ENCODE measurements around the gene TRMO. TPM values are rescaled to one million over a fixed set of nuclear protein-coding genes. Genes with fewer than 3 reads are reported as not detected.

The TRMO gene
- total RNA-seq, 1 donor from 2014 or later, result 5.1 TPM

DNA sequence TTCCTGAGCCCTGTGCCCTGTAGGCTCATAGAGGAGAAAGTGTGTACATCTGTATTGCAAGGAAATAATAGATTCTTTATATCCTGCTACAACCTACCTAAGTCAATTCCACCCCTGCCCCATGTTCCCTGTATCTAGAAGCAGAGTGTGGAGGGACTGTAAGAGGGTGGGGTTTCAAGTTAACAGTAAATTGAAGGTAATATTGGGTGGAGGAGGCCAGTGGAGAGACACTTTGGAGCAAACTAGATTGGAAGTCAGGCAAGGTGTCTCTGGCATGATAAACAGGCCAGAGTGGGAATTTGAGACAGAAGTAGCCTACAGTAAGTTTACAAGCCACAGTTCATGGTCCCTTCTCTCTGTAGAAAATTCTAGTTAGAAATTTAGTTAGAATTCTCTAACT lies 17.9 kb upstream of the TRMO start:
- no peak for DNase-seq (ENCODE audit: low spot score)
- no peak for ATAC-seq

DNA sequence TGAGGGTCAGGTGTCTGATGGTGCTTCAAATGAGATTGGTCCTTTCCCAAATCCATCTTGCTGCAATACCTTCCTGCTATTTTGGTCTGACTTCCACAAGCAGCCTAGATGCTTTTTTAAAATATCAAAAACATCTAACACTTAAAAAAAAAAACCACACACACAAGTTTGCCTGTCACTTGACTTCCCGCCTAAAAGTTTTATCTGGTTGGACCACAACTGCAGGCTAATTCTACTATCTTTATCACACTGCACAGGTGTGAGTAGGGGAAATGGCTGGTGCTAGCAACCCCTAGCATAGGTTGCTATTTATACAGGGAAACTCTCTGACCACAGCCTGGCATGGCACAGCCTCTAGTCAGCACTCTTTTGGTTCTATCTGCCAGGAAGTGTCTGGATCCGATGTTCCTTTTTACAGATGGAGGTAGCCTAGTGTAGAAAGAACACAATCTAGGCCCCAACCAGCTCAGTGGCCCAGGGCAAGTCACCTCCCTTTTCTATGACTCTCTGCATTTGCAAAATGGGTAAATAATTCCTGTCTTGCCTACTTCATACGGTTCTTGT lies 15.9 kb upstream of the TRMO start, which contains the start of gene HEMGN:
Gene HEMGN (minus strand): TSS at position 92 of the 564 bp plus-strand sequence. CDS start 36 bp downstream, at position 56.
- ATAC-seq, result no peak
- DNase-seq (ENCODE audit: low spot score), result no peak

DNA sequence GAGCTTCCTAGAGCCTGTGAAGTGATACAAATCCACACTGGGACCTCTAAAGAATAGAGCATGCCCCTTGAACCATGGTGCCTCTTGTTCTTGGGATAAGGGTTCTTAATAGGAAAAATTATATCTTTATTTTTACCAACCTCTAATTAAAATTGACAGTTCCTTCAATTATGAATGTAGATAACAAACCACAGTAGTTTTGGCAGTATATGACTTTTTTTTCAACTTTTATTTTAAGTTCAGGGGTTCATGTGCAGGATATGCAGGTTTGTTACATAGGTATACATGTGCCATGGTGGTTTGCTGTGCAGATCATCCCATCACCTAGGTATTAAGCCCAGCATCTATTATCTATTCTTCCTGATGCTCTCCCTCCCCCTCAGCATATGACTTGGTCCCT lies 14.7 kb upstream of the TRMO start:
- ATAC-seq (no peak), DNase-seq (ENCODE audit: low spot score) (no peak)

DNA sequence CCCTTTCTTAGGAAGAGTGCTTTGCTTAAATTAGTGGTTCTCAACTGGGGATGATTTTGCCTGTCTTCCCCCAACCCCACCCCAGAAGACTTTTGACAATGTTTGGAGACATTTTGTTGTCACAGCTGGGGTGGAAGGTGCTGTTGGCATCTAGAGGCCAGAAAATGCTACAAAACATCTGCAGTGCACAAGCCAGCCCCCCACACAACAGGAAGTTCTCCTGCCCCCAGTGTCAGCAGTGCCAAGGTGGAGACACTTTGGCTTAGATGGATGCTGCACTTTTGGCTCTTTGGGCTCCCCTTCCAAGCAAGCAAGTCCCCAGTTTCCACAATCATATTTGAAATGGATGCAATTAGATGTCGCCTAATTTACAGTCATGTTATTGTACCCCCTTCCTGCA lies 13.0 kb upstream of the TRMO start:
- ATAC-seq (no peak), DNase-seq (ENCODE audit: low spot score) (no peak)

- DNase-seq (ENCODE audit: low spot score) (no peak), ATAC-seq (no peak)
Observed at GRCh38 chr9:97934321-97935115, 12.2 kb upstream of the TRMO start.

GRCh38 chr9:97933297-97933998 lies 11.1 kb upstream of the TRMO start:
- ATAC-seq, result no peak
- no peak for DNase-seq (ENCODE audit: low spot score)

- no peak for DNase-seq (ENCODE audit: low spot score)
- ATAC-seq, result no peak
Observed at GRCh38 chr9:97930972-97931371, 8.7 kb upstream of the TRMO start.

DNA sequence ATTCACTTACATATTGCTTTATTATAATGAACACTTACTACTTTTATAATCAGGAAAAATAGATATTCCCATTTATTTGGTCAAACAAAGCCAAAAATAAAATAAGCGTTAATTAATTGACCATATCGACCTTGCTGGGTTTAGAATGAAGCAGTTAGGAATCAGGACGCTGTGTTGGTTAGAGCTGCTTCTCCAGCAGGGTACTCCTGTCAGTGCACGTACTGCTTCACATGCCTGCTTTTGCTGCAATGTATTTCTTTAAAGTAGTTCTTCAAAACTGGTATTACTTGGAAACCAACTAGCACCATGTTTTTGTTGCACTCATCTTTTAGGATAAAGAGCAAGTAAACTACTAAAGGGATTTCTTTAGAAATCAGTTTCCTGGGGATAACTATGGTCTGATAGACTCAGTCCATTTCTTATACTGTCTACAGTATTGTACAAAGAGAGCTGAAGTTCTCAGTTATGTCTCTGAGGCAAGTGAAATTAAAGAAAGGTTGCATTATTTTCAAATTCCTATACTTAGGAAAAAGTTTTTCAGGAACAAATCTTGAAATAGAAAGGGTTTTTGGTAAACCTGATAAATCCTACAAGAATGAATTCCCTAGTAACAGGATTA lies 6.8 kb upstream of the TRMO start:
- ATAC-seq, result no peak
- DNase-seq (ENCODE audit: low spot score), result no peak

- ATAC-seq, result no peak
Observed at GRCh38 chr9:97925497-97926334, 3.4 kb upstream of the TRMO start.

GRCh38 chr9:97924386-97924785 lies 2.1 kb upstream of the TRMO start:
- ATAC-seq (no peak), DNase-seq (ENCODE audit: low spot score) (no peak)

More at GRCh38 chr9:97925497-97926334, 3.4 kb upstream of the TRMO start:
- no peak for DNase-seq (ENCODE audit: low spot score)

- DNase-seq (ENCODE audit: low spot score), result peak; percentile 77
- peak; percentile 73 for ATAC-seq
Observed at GRCh38 chr9:97923529-97924108, 1.3 kb upstream of the TRMO start.

DNA sequence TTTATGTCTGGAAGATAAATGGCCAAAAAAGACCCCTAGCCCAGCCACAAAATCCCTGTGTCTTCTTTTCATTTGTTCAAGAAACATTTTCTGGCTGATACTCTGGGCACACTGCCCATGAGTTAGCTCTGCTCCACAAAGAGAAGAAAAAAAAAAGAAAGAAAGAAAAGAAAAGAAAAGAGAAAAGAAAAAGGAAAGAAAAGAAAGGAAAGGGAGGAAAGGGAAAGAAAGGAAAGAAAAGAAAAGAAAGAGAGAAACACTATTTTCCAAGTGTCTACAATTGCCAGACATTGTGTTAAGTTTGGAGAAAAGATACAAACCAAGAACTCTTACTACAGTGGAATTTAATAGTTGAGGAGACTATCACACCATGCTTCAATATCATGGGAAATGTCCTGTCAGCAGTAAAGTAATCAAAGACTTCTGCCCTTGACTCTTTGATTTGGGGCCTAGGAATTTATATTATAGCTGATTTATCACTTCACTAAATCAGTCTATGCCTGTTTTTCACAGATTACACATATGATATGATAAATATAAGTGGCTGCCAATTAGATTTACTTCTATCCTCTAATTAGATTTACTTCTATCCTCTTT lies 3.0 kb downstream of the TRMO start:
- DNase-seq (ENCODE audit: low spot score) (no peak), ATAC-seq (no peak)

DNA sequence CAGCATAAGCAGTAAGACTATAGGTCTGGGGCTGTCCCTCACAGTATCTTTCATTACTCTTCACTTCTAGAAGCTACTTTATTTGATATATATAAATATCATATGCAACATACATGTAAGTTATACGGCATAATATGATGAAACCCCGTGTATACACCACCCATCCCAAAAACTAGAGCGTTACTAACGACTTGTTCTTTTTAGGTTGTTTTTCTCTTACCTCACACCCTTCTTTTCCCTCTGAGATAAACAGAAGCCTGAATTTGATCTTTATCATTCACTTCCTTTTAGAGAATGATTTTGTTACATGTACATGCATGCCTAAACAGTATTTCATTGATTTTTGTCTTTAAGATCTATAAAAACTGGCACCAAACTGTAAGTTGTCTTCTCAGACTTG lies 3.7 kb downstream of the TRMO start:
- ATAC-seq (no peak), DNase-seq (ENCODE audit: low spot score) (no peak)

- no peak for ATAC-seq
- no peak for DNase-seq (ENCODE audit: low spot score)
Observed at GRCh38 chr9:97911970-97912369, 10.3 kb downstream of the TRMO start.

DNA sequence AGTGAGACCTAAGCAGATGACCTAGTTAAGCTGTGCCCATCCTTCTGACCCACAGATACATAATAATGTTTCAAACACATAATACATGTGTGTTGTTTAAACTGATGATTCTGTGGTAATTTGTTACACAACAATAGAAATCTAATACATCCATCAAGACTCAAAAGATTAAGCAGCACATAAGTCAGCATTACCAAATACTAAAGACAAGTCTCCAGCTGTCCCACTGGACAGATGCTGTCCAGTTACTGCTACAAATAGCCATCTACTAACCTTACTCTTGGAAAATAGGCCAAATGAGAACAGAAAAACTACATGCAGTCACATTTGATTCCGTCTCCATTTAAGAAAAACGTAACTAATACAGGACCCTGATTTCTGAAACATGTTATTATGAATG lies 10.8 kb downstream of the TRMO start:
- DNase-seq (ENCODE audit: low spot score), result no peak
- ATAC-seq, result no peak

DNA sequence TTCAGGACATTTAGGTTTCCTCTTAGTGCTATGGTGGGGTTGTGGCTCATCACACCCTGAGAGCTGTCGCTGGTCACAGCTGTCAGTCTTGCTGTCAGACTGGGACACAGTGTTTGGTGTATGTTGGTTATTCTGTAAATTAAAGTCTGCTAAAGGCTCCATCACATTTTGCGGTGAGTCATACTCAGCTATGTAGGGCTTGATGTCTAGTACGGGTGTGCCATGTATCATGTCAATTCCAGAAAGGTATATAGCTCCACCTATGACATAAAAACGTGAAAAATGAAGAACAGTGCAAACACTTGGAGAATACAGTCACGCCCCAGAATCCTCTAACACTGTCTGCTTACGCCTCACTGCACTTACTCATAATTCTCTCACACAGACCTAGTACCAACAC lies 11.9 kb downstream of the TRMO start:
- ATAC-seq (no peak), DNase-seq (ENCODE audit: low spot score) (no peak)

- DNase-seq (ENCODE audit: low spot score) (no peak), ATAC-seq (peak; percentile 15)
Observed at GRCh38 chr9:97908705-97909104, 13.6 kb downstream of the TRMO start.

DNA sequence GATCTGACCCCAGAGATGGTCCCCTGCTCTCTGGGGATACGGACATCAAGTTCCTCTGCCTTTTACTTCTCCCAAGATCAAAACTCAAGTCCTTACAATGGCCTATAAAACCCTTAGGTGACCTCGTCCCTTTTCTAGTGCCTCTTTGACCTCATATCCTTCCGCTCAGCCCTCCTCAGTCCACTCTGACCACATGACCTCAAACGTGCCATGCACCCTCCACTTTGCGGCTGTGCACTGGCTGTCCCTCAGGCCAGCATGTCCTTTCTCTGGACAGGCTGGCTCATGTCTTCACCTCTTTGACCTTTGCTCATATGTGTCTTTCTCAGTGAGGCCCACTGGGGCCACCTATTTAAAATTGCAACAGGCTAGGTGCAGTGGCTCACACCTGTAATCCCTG lies 14.7 kb downstream of the TRMO start:
- DNase-seq (ENCODE audit: low spot score) (no peak), ATAC-seq (peak; percentile 40)

- DNase-seq (ENCODE audit: low spot score), result no peak
- ATAC-seq, result peak; percentile 24
Observed at GRCh38 chr9:97907046-97907445, 15.3 kb downstream of the TRMO start.
